SK-N-SH (cell line): ENCODE data around the gene FAIM2.

ENCODE experiments used
- EP300 ChIP-seq, 2 experiments: IDR thresholded peaks; 2 replicates each; pipeline versions ENCODE4 v1.4.0 to v1.6.1; 2012; ENCODE audit warnings: borderline replicate concordance in 1 of 2, low read depth in 1 of 2, low read length in 1 of 2
- GATA2 ChIP-seq: sonication (generic); formaldehyde crosslinking; IDR thresholded peaks from 2 replicates; pipeline ENCODE4 v1.5.0; 2020; ENCODE audit warnings: mild to moderate bottlenecking, missing genetic modification reagents
- POLR2AphosphoS5 ChIP-seq: IDR thresholded peaks from 2 replicates; pipeline ENCODE4 v1.6.1; 2012; ENCODE audit warnings: low read depth, low read length
- RAD21 ChIP-seq: IDR thresholded peaks from 2 replicates; pipeline ENCODE4 v1.6.1; 2012; ENCODE audit warnings: mild to moderate bottlenecking, low read length
- RCOR1 ChIP-seq: fragments of 150-350 bp; IDR thresholded peaks from 2 replicates; pipeline ENCODE4 v1.6.1; 2017; ENCODE audit warnings: antibody characterized with exemption, low read length
- TAF1 ChIP-seq: IDR thresholded peaks from 2 replicates; pipeline ENCODE4 v1.6.1; 2012; ENCODE audit warnings: low read depth, mild to moderate bottlenecking, low read length, moderate library complexity, borderline replicate concordance
- TEAD4 ChIP-seq: IDR thresholded peaks from 2 replicates; pipeline ENCODE4 v1.4.0; 2012; ENCODE audit warnings: mild to moderate bottlenecking, borderline replicate concordance; ENCODE audit not compliant: insufficient read depth
- TF ChIP-seq, protein P1 (sequence below): fragments of 200-600 bp; sonication (generic); IDR thresholded peaks from 2 replicates; pipeline ENCODE4 v1.6.1; 2017; ENCODE audit warnings: antibody characterized with exemption, mild to moderate bottlenecking, moderate library complexity

DNA sequence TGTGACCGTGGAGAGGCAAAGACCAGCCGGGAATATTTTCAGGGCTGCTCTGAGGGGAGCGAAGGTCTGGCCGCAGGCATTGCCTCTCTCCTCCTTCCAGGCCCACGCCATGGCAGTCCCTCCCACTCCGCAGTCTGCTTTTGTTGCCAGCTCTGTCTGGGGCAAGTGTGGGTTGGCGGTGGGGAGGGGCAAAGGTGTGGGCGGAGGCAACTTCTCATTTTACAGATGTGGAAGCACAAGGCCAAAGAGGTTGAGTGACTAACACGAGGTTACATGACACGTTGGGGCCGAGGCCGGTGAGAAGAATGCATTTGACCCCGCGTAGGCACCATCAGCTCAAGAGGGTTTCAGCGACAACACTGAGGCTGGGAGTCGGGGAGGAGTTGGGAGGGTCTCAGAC lies 6.1 kb upstream of the FAIM2 start:
- no peak for TF ChIP-seq POLR2AphosphoS5
- TF ChIP-seq, protein P1, sequence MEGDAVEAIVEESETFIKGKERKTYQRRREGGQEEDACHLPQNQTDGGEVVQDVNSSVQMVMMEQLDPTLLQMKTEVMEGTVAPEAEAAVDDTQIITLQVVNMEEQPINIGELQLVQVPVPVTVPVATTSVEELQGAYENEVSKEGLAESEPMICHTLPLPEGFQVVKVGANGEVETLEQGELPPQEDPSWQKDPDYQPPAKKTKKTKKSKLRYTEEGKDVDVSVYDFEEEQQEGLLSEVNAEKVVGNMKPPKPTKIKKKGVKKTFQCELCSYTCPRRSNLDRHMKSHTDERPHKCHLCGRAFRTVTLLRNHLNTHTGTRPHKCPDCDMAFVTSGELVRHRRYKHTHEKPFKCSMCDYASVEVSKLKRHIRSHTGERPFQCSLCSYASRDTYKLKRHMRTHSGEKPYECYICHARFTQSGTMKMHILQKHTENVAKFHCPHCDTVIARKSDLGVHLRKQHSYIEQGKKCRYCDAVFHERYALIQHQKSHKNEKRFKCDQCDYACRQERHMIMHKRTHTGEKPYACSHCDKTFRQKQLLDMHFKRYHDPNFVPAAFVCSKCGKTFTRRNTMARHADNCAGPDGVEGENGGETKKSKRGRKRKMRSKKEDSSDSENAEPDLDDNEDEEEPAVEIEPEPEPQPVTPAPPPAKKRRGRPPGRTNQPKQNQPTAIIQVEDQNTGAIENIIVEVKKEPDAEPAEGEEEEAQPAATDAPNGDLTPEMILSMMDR, result no peak
- TF ChIP-seq RAD21, result no peak
- TF ChIP-seq TAF1, result no peak
- TF ChIP-seq RCOR1, result no peak
- no peak for TF ChIP-seq TEAD4
- TF ChIP-seq GATA2, result no peak
- TF ChIP-seq EP300 (IDR thresholded peaks at IDR 0.05; ENCODE audit: borderline replicate concordance in 1 of 2, low read depth in 1 of 2, low read length in 1 of 2), result no peak
